Hepatocyte (in vitro differentiated cells): Measurements from ENCODE around the gene SLC46A2. TPM values are rescaled to one million over a fixed set of nuclear protein-coding genes. Genes with fewer than 3 reads are reported as not detected.

Experiments
- DNase-seq: peaks from one replicate; pipeline ENCODE4 v3.0.0-alpha.2; 2016; ENCODE audit warnings: low spot score
- H2AFZ ChIP-seq: fragments of 200-600 bp; sonication (generic); 2 replicates; pipeline ENCODE4 v1.6.0; 2016; ENCODE audit warnings: antibody characterized with exemption, mild to moderate bottlenecking
- H3K27ac ChIP-seq: fragments of 200-600 bp; sonication (generic); 2 replicates; pipeline ENCODE4 v1.5.1; 2016; ENCODE audit warnings: mild to moderate bottlenecking
- H3K27me3 ChIP-seq: fragments of 200-600 bp; sonication (generic); 2 replicates; pipeline ENCODE4 v1.6.1; 2016
- H3K36me3 ChIP-seq: fragments of 200-600 bp; sonication (generic); replicated peaks from 2 replicates; pipeline ENCODE4 v1.5.1; 2016; ENCODE audit warnings: low read depth; ENCODE audit not compliant: insufficient read depth
- H3K4me1 ChIP-seq: fragments of 200-600 bp; sonication (generic); 2 replicates; pipeline ENCODE4 v1.5.1; 2016; ENCODE audit warnings: mild to moderate bottlenecking, moderate library complexity; ENCODE audit not compliant: insufficient read depth
- H3K4me2 ChIP-seq: fragments of 200-600 bp; sonication (generic); 2 replicates; pipeline ENCODE4 v1.6.0; 2016
- H3K4me3 ChIP-seq: fragments of 200-600 bp; sonication (generic); 2 replicates; pipeline ENCODE4 v1.5.1; 2016; ENCODE audit warnings: mild to moderate bottlenecking
- H3K79me2 ChIP-seq: fragments of 200-600 bp; sonication (generic); 2 replicates; pipeline ENCODE4 v1.6.0; 2017; ENCODE audit warnings: mild to moderate bottlenecking
- H3K9me2 ChIP-seq: fragments of 200-600 bp; sonication (generic); replicated peaks from 2 replicates; pipeline ENCODE4 v1.6.0; 2017; ENCODE audit warnings: mild to moderate bottlenecking; ENCODE audit not compliant: insufficient read depth
- H3K9me3 ChIP-seq: fragments of 200-600 bp; sonication (generic); 2 replicates; pipeline ENCODE4 v1.5.1; 2016; ENCODE audit warnings: low read depth, mild to moderate bottlenecking
- H4K20me1 ChIP-seq: fragments of 200-600 bp; sonication (generic); 2 replicates; pipeline ENCODE4 v1.6.0; 2016; ENCODE audit warnings: mild to moderate bottlenecking; ENCODE audit not compliant: insufficient read depth, poor library complexity, severe bottlenecking
- EZH2 ChIP-seq: fragments of 200-600 bp; sonication (generic); IDR thresholded peaks from 2 replicates; pipeline ENCODE4 v1.6.1; 2016; ENCODE audit warnings: antibody characterized with exemption, mild to moderate bottlenecking, borderline replicate concordance
- EZH2phosphoT487 ChIP-seq: fragments of 200-600 bp; sonication (generic); IDR thresholded peaks from one replicate; pipeline ENCODE4 v1.6.1; 2018; ENCODE audit warnings: antibody characterized with exemption, mild to moderate bottlenecking, low read depth, moderate library complexity; ENCODE audit not compliant: unreplicated experiment, severe bottlenecking
- WGBS: methylation state at CpG from one replicate; pipeline ENCODE4 v1.1.6; 2016; ENCODE audit warnings: low lambda C conversion rate; ENCODE audit errors: missing lambda C conversion rate; 5-methylcytosine and 5-hydroxymethylcytosine counted together
- polyA plus RNA-seq: library from polyadenylated mRNA; unstranded; fragments of >200 nt; fragmentation: Nextera tagmentation; extraction: Ambion mirVana; gene quantifications from 2 replicates; pipeline ENCODE4 v1.2.1, GENCODE V29; 2016
- total RNA-seq: library from RNA; depleted of rRNA; stranded (reverse); fragments of >200 nt; gene quantifications from 2 replicates; pipeline ENCODE4 v1.2.3, GENCODE V29; 2014
- TF ChIP-seq, protein P1 (sequence below): fragments of 200-600 bp; sonication (generic); IDR thresholded peaks from 2 replicates; pipeline ENCODE4 v1.5.1; 2016; ENCODE audit warnings: antibody characterized with exemption, mild to moderate bottlenecking; ENCODE audit not compliant: poor library complexity

The SLC46A2 gene
- total and polyA plus RNA-seq, 2 experiments from 2014 or later = not detected

DNA sequence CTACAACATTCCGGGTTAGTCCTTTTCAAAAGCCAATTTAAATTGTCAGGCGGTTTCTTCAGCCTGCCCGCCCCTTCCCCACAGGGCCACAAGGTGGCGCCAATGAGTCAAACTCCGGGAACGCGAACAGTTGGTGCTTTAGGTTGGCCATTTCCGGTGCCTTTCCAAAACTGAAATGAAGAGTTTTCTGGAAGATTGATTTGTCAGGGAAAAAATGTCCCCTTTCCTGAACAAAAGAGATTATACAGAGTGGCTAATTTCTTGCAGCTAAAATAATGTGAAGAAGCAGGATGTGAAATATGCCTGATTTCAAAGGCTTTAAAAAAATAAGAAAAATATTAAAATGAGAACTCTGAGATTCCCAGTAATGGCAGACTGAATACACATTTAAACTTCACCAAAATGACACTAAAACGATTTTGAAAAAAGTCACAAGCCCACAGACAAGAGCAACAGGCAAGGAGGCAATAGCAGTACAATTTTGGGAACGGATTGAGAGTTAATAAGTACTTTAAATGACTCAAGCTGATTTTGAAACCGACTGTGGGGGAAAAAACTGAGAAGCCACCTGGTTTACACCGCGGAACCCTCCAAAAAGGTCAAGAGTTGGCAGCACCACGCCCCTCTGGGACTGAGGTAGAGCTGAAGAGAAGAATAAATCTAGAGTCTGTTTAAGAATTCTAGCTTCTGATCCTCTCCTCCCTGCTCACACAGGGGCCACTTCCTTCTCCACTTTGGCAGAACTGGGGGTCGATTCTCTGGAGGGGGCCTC is 45.7 kb downstream of the SLC46A2 start:
- Histone ChIP-seq H3K9me3 (no peaks in the 10 kb centered on the region), H4K20me1 (no peaks in the 10 kb centered on the region), H3K36me3 (no peaks in the 10 kb centered on the region), H3K27ac (no peak overlapping the region), H3K4me3 (no peak overlapping the region), H2AFZ (no peak overlapping the region), H3K27me3 (no peaks in the 10 kb centered on the region), H3K79me2 (no peaks in the 10 kb centered on the region), H3K4me2 (peak overlapping the region; percentile 41), H3K9me2 (no peaks in the 10 kb centered on the region), H3K4me1 (no peaks in the 10 kb centered on the region)
- TF ChIP-seq, protein P1, sequence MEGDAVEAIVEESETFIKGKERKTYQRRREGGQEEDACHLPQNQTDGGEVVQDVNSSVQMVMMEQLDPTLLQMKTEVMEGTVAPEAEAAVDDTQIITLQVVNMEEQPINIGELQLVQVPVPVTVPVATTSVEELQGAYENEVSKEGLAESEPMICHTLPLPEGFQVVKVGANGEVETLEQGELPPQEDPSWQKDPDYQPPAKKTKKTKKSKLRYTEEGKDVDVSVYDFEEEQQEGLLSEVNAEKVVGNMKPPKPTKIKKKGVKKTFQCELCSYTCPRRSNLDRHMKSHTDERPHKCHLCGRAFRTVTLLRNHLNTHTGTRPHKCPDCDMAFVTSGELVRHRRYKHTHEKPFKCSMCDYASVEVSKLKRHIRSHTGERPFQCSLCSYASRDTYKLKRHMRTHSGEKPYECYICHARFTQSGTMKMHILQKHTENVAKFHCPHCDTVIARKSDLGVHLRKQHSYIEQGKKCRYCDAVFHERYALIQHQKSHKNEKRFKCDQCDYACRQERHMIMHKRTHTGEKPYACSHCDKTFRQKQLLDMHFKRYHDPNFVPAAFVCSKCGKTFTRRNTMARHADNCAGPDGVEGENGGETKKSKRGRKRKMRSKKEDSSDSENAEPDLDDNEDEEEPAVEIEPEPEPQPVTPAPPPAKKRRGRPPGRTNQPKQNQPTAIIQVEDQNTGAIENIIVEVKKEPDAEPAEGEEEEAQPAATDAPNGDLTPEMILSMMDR = peak; percentile 95
- TF ChIP-seq EZH2phosphoT487 (no peak), EZH2 (no peak)
- peak; percentile 73 for DNase-seq
- WGBS = 41% methylated on average over 15 of the region's 15 CpGs

DNA sequence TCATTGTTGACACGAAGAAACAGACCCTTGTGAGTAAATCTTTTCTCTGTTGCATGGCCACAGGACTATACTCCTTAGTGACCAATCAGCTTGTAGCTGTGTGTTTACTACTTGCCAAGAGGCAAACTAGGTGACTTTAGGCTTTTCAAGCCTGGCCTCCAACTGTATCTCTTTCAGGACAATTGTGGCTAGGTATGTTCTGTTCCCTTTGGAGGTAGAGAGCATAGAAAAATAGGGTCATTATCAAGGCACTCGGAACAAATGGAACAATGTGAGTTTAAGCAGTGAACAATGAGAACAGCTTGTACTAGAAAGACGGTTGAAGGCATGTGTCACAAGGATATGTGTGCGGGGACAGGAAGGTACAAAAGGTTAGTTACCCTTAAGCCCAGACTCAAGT is 48.1 kb downstream of the SLC46A2 start:
- Histone ChIP-seq H2AFZ (no peak overlapping the region), H3K9me2 (no peaks in the 10 kb centered on the region), H3K4me2 (no peak overlapping the region), H4K20me1 (no peaks in the 10 kb centered on the region), H3K79me2 (no peaks in the 10 kb centered on the region), H3K27me3 (no peaks in the 10 kb centered on the region), H3K36me3 (peaks cover 10% of the 10 kb centered on the region), H3K27ac (no peak overlapping the region), H3K9me3 (no peaks in the 10 kb centered on the region), H3K4me3 (no peak overlapping the region), H3K4me1 (no peaks in the 10 kb centered on the region)
- TF ChIP-seq EZH2phosphoT487 (no peak), EZH2 (no peak)
- TF ChIP-seq, protein P1 = no peak
- no peak for DNase-seq
- WGBS = 89% methylated on average over 4 of the region's 4 CpGs

DNA sequence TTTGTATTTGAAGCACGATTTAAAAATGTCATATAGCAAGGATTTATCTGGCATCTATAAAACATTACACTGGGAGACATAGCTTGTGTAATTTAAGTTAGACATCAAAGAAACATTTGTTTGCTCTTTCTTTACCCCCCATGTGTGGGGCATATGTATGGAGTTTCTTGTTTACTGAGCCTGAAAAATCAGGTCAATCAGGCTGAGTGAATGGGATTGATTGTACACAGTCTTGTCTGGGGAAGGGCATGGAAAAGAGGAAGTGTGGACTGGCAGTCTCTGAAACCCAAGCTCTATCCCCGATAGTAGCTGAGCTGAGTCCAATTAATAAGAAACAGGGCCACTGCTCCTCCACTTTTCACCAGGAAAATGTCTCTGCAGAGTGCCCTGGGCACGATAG is 49.4 kb downstream of the SLC46A2 start:
- Histone ChIP-seq H3K4me2 (no peak overlapping the region), H3K4me1 (peaks cover 9% of the 10 kb centered on the region), H3K4me3 (no peak overlapping the region), H3K9me3 (no peaks in the 10 kb centered on the region), H4K20me1 (no peaks in the 10 kb centered on the region), H3K79me2 (no peaks in the 10 kb centered on the region), H3K27me3 (no peaks in the 10 kb centered on the region), H3K9me2 (no peaks in the 10 kb centered on the region), H3K27ac (no peak overlapping the region), H3K36me3 (peaks cover 10% of the 10 kb centered on the region), H2AFZ (no peak overlapping the region)
- no peak for DNase-seq
- TF ChIP-seq, protein P1 = no peak
- TF ChIP-seq EZH2 (no peak), EZH2phosphoT487 (no peak)
- 70% methylated on average over 3 of the region's 3 CpGs for WGBS
